ENCODE results near the gene VCX. TPM values are rescaled to one million over a fixed set of nuclear protein-coding genes. Genes with fewer than 3 reads are reported as not detected.

VCX gene
- total RNA-seq, 1 experiment from 2014 or later: not detected

GRCh38 chrX:7815166-7815805 lies 27.7 kb upstream of the VCX start:
- Histone ChIP-seq H3K27me3 (ENCODE audit: insufficient read depth, low read length) (no peaks in the 10 kb centered on the region; the same call in 1 of the 2 replicates), H3K4me1 (ENCODE audit: insufficient read depth, low read length) (no peaks in the 10 kb centered on the region), H2AK5ac (ENCODE audit: insufficient read length, low read length) (no peak overlapping the region), H3K14ac (ENCODE audit: insufficient read depth, low read length) (no peak overlapping the region), H4K20me1 (ENCODE audit: control insufficient read depth, insufficient read depth, insufficient read length) (no peaks in the 10 kb centered on the region), H3K27ac (ENCODE audit: insufficient read length, low read depth, low read length) (no peak overlapping the region), H3T11ph (ENCODE audit: low read length) (no peak overlapping the region), H3K23ac (ENCODE audit: insufficient read length, low read depth, low read length) (no peak overlapping the region), H3K9me3 (ENCODE audit: control insufficient read depth, low read depth, low read length) (no peaks in the 10 kb centered on the region), H4K8ac (replicated peaks; ENCODE audit: insufficient read length, low read depth, low read length) (no peak overlapping the region), H2AFZ (ENCODE audit: low read length) (no peak overlapping the region), H3K56ac (ENCODE audit: insufficient read length, low read depth, low read length) (no peak overlapping the region), H2BK5ac (ENCODE audit: insufficient read length, low read length) (no peak overlapping the region), H3K79me2 (ENCODE audit: insufficient read depth, low read length) (no peaks in the 10 kb centered on the region), H4K5ac (ENCODE audit: insufficient read length, low read depth, low read length) (no peak overlapping the region), H2BK15ac (ENCODE audit: low read depth, low read length) (no peak overlapping the region), H3K4me2 (ENCODE audit: insufficient read depth, insufficient read length, low read length) (no peak overlapping the region), H2BK12ac (ENCODE audit: insufficient read length, low read depth, low read length) (no peak overlapping the region), H2BK20ac (ENCODE audit: low read depth, low read length, poor library complexity, severe bottlenecking) (no peak overlapping the region), H2BK120ac (ENCODE audit: low read depth, low read length, poor library complexity, severe bottlenecking) (no peak overlapping the region), H3K18ac (ENCODE audit: insufficient read length, low read depth, low read length) (no peak overlapping the region), H3K79me1 (ENCODE audit: insufficient read depth, low read depth, low read length, poor library complexity, severe bottlenecking) (no peaks in the 10 kb centered on the region), H3K4ac (ENCODE audit: low read depth, low read length) (no peak overlapping the region), H3K9ac (ENCODE audit: extremely low read depth, insufficient read length, low read length) (no peak overlapping the region), H4K91ac (ENCODE audit: insufficient read length, low read depth, low read length) (no peak overlapping the region), H3K23me2 (ENCODE audit: insufficient read length, low read depth, low read length, poor library complexity, severe bottlenecking) (no peaks in the 10 kb centered on the region)
- Mint-ChIP-seq H3K4me3 (no peak overlapping the region), H3K27me3 (ENCODE audit: low read depth) (peaks cover 49% of the 10 kb centered on the region), H3K4me1 (peaks cover 0 to 5% of the 10 kb centered on the region in 2 experiments; a peak in 3 of 4 replicates), H3K27ac (no peak overlapping the region), H3K9me3 (peaks cover 0 to 5% of the 10 kb centered on the region in 2 experiments; a peak in 1 of 5 replicates), H3K36me3 (ENCODE audit: insufficient read depth in 1 of 3, low read depth in 3 of 3) (no peaks in the 10 kb centered on the region; a peak in 1 of 7 replicates)
- DNase-seq: no peak
- TF ChIP-seq CTCF (conservative IDR thresholded peaks at IDR 0.05): no peak
- WGBS (ENCODE audit: extremely low coverage, insufficient read length, low lambda C conversion rate): no CpG with 5 or more reads among the region's 2 CpGs
